ENCODE measurements around the gene SLC5A9. TPM values are rescaled to one million over a fixed set of nuclear protein-coding genes. Genes with fewer than 3 reads are reported as not detected.

SLC5A9 gene
- total RNA-seq, 1 donor from 2014 or later, result 7.2 TPM

DNA sequence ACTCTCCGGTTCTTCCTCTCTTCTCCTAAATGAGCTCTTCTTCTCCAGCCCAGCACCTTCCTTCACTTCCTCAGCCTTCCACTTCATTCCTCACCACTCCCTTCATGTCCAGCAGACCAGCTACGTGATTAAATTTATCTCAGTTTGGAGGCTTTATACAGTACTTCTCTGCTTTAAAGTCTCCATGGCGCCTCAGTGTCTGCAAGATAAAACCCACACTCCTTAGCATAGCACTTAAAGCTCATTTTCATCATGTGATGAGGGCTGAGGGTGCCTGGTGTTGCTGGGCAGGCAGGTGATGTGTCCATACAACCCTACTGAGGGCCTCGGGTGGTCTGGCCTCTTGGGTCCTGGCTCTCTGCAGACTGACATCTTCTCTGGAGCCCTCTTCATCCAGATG, 7.7 kb downstream of the SLC5A9 start:
- H3K4me1 Mint-ChIP-seq (ENCODE audit: low read depth), result no peaks in the 10 kb centered on the region
- no peak overlapping the region for H3K27ac Mint-ChIP-seq
- TF ChIP-seq, protein P1, sequence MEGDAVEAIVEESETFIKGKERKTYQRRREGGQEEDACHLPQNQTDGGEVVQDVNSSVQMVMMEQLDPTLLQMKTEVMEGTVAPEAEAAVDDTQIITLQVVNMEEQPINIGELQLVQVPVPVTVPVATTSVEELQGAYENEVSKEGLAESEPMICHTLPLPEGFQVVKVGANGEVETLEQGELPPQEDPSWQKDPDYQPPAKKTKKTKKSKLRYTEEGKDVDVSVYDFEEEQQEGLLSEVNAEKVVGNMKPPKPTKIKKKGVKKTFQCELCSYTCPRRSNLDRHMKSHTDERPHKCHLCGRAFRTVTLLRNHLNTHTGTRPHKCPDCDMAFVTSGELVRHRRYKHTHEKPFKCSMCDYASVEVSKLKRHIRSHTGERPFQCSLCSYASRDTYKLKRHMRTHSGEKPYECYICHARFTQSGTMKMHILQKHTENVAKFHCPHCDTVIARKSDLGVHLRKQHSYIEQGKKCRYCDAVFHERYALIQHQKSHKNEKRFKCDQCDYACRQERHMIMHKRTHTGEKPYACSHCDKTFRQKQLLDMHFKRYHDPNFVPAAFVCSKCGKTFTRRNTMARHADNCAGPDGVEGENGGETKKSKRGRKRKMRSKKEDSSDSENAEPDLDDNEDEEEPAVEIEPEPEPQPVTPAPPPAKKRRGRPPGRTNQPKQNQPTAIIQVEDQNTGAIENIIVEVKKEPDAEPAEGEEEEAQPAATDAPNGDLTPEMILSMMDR (IDR thresholded peaks at IDR 0.05; ENCODE audit: unreplicated experiment), result no peak
- peaks cover 11% of the 10 kb centered on the region for H3K27me3 Mint-ChIP-seq
- H3K9me3 Mint-ChIP-seq (ENCODE audit: low read depth), result no peaks in the 10 kb centered on the region
- no peak for DNase-seq (ENCODE audit: low spot score, unreplicated experiment)
- no peaks in the 10 kb centered on the region for H3K36me3 Mint-ChIP-seq (ENCODE audit: insufficient read depth)
- no peak overlapping the region for H3K4me3 Mint-ChIP-seq (ENCODE audit: low read depth)

DNA sequence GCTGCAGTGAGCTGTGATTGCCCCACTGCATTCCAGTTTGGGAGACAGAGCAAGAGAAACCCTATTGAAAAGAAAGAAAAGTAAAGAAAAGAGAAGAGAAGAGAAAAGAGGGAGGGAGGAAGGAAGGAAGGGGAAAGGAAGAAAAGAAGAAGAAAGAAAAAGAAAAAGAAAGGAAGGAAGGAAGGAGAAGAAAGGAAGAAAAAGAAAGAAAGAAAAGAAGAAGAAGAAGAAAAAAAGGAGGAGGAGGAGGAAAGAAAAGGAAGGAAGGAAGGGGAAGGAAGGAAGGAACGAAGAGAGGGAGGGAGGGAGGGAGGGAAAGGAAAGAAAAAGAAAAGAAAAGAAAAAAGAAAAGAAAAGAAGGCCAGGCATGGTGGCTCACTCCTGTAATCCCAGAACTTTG, 10.2 kb downstream of the SLC5A9 start:
- no peak overlapping the region for H3K4me3 Mint-ChIP-seq (ENCODE audit: low read depth)
- H3K4me1 Mint-ChIP-seq (ENCODE audit: low read depth), result no peaks in the 10 kb centered on the region
- H3K27ac Mint-ChIP-seq, result no peak overlapping the region
- H3K9me3 Mint-ChIP-seq (ENCODE audit: low read depth), result no peaks in the 10 kb centered on the region
- H3K36me3 Mint-ChIP-seq (ENCODE audit: insufficient read depth), result no peaks in the 10 kb centered on the region
- TF ChIP-seq, protein P1 (IDR thresholded peaks at IDR 0.05; ENCODE audit: unreplicated experiment), result no peak
- no peak for DNase-seq (ENCODE audit: low spot score, unreplicated experiment)
- H3K27me3 Mint-ChIP-seq, result peaks cover 7% of the 10 kb centered on the region

DNA sequence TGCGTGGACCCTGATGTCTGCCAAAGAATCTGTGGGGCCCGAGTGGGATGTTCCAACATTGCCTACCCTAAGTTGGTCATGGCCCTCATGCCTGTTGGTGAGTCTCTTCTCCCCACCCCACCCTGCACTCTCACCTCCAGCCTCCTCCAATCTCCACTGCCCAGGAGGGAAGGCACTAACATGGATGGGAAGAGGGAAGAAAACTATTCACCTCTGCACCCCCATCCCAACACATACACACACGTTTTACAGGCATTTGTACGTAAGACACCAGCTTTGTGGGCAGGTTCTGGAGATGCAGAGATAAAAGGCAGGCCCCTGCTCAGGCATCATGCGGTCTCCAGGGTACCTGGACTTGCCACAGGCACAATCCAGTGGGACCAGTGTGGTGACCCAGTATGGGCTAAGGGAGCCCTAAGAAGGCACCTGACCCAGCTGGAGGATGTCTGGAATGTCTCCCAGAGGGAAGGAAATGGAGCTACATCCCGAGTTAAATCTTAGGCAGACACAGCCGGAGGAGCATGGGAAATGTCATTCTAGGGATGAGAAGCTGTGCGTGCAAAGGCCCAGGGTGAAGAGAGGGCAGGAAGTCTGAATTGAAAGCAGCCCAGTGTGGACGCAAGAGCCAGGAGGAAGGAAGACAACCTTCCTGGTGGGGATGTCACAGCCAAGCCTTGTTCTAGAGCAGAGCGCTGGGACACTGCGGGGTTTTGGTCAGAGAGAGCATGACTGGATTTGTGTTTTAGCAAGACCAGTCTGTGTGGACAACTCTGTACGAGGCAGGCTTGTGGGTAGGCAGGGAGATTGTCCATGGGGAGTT, 11.4 kb downstream of the SLC5A9 start:
- TF ChIP-seq, protein P1 (IDR thresholded peaks at IDR 0.05; ENCODE audit: unreplicated experiment), result no peak
- no peaks in the 10 kb centered on the region for H3K36me3 Mint-ChIP-seq (ENCODE audit: insufficient read depth)
- peaks cover 7% of the 10 kb centered on the region for H3K27me3 Mint-ChIP-seq
- DNase-seq (ENCODE audit: low spot score, unreplicated experiment), result no peak
- no peaks in the 10 kb centered on the region for H3K9me3 Mint-ChIP-seq (ENCODE audit: low read depth)
- H3K4me3 Mint-ChIP-seq (ENCODE audit: low read depth), result no peak overlapping the region
- no peaks in the 10 kb centered on the region for H3K4me1 Mint-ChIP-seq (ENCODE audit: low read depth)
- no peak overlapping the region for H3K27ac Mint-ChIP-seq

DNA sequence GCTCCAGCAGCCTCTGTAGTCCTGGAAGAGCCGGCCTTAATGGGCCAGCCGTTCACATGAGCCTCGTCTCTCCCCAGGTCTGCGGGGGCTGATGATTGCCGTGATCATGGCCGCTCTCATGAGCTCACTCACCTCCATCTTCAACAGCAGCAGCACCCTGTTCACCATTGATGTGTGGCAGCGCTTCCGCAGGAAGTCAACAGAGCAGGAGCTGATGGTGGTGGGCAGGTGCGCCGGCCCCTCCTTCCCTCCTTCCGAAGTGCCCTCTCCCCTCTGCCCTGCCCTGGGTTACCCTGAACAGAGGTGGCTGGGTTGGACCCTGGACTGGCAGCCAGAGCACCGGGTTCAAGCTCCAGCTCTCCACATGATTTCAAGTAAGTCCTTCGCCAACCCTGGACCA, 13.1 kb downstream of the SLC5A9 start:
- Mint-ChIP-seq H3K36me3 (ENCODE audit: insufficient read depth) (no peaks in the 10 kb centered on the region), H3K27ac (no peak overlapping the region), H3K9me3 (ENCODE audit: low read depth) (no peaks in the 10 kb centered on the region), H3K4me1 (ENCODE audit: low read depth) (no peaks in the 10 kb centered on the region), H3K4me3 (ENCODE audit: low read depth) (no peak overlapping the region), H3K27me3 (peaks cover 5% of the 10 kb centered on the region)
- TF ChIP-seq, protein P1 (IDR thresholded peaks at IDR 0.05; ENCODE audit: unreplicated experiment), result no peak
- DNase-seq (ENCODE audit: low spot score, unreplicated experiment), result no peak

DNA sequence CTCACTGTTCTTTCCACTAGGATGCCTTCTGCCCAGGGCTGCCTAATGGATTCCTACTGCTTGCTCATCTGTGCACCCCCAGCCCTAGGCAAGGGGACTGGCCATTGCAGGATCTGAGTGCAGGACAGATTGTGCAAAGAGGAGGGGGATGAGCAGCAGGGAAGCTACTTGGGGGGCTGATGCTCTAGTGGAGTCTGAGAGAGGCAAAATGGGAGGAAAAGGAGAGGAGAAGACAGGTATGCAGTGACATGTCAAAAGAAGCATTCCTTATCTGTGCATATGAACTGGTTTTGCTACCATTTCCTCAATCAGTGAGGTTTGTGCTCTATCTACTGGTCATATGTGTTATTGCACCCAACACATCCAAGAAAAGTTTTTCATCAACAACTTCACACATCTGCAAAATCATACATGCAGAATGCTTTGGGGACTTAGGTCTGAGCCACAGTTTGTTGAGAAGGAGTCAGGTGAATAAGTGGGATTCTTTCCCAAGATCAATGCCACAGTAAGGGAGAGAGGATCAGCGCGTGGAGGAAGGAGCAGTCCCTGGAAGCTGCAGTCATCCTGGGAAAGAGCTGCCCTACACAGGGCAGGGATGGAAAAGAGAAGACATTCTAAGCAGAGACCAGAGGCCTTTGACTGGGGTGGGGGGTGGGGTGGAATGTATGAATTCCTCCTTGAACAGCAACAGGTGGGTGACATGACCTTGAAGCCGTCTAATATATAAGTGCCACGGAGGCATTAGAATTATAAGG, 14.4 kb downstream of the SLC5A9 start:
- no peaks in the 10 kb centered on the region for H3K9me3 Mint-ChIP-seq (ENCODE audit: low read depth)
- peaks cover 1% of the 10 kb centered on the region for H3K36me3 Mint-ChIP-seq (ENCODE audit: insufficient read depth)
- H3K4me3 Mint-ChIP-seq (ENCODE audit: low read depth), result no peak overlapping the region
- no peaks in the 10 kb centered on the region for H3K4me1 Mint-ChIP-seq (ENCODE audit: low read depth)
- TF ChIP-seq, protein P1 (IDR thresholded peaks at IDR 0.05; ENCODE audit: unreplicated experiment), result peak; percentile 74
- no peak overlapping the region for H3K27ac Mint-ChIP-seq
- peaks cover 3% of the 10 kb centered on the region for H3K27me3 Mint-ChIP-seq
- no peak for DNase-seq (ENCODE audit: low spot score, unreplicated experiment)

All from progenitor cell of endocrine pancreas (in vitro differentiated cells).